HK-2 (cell line): ENCODE data around the gene TEAD1.

Source experiments
- DNase-seq: peaks from one replicate; pipeline ENCODE4 v3.0.0-alpha.2; 2018; ENCODE audit not compliant: unreplicated experiment

The TEAD1 gene

DNA sequence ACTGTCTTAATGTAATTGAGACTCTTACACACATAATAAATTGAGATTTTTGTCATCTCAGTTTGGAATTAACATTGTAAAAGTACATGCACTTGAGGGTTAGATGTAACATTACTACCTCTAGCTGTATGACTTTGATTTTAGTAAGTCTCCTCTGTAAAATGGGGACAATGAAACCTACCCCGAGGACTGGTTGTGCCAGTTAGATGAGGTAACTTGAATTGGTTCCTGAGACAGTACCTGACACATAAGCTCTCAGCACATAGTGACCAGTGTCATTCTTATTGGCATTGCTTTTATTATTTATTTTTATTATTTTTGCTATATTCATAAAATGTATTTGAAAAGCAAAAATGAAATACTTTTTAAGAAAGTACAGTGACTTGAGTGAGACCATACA, 114.8 kb downstream of the TEAD1 start:
- no peak for DNase-seq

DNA sequence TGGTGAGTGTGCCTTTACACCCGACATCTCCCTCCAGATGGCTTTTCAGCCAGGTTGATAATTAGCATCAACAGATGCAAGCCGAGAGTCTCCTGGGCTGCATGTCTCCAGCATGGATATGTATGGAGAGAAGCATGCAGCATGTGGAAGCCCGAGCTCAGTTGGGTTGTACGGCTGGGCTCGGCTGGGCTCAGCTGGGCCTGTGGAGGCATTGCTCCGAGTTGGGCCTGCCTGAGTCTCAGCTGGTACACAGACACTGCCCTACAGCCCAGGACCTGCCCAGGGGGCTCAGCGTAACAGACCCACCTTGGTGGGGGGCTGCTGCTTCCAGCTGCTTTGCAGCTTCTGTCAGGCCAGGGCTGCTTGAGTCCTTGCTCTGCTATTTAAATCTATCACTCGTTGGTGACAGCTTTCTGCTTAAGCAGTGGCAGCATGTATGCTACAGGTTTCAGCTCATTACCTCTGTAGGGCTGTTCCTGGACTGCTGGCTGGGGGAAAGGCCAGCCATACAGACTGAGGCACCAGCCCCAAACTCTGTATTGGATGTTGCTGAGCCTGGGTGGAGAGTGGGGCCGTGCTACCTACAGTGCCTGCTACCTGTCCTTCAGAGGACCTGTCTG, 115.5 kb downstream of the TEAD1 start:
- DNase-seq: no peak

DNA sequence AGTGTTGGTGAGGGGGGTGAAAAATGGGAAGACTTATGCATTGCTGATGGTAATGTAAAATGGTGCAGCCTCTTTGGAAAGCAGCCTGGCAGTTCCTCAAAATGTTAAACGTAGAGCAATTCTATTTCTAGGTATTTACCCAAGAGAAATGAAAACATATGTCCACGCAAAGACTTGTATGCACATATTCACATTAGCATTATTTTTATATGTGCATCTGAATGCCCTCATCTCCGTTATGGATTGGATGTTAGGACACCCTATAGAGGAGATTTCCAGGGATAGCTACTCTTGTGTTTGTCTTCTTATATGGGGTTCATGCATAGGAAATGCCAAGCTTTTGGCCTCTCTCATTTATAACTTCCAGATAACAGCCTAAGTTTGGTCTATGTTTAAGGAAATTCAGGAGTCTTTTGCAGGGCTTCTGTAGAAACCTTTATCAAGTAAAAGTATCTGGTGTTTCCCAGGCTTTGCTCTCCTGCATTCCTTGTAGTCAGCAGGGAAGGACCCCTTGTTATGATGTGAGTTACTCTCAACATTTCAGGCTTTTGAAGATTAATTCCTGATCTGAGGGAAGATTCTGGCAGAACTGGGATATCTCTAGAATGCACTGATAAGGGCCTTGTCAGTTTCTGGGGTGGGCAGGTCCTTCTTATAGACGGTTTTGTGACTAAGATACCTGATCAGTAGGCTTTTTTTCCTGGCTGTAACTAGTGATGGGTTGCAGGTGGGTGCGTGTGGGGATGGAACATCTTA, 116.8 kb downstream of the TEAD1 start:
- no peak for DNase-seq

DNA sequence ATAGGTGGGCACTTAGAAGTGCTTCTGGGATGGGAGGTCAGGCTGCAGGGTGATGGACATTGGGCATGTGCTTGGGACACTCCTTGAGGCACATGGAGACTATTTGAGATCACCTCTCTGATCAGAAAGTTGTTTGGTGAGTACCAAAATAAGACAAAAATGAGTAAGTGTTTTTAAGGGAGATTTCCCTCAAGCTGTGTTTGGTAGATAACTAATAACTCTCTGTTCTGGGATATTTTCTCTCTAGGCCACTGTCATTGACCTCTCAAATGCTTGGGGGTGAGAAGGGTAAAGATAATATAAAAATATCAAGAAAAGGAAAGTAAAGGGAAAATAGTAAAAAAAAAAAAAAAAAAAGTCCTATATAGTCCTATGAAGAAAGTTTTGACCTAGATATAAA, 117.8 kb downstream of the TEAD1 start:
- no peak for DNase-seq

DNA sequence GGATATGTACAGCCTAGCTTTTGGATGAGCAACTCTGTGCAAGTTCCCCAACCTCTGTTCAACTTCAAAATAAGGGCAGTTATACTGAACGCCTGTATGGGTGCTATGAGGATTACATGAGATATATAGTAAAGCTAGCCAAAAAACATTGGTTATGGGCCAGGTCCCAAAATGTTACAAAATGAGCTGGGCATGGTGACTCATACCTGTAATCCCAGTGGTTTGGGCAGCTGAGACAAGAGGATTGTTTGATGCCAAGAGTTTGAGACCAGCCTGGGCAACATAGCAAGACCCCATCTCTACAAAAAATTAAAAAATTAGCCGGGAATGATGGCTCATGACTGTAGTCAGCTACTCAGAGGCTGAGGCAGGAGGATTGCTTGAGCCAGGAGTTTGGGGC, 118.4 kb downstream of the TEAD1 start:
- no peak for DNase-seq

DNA sequence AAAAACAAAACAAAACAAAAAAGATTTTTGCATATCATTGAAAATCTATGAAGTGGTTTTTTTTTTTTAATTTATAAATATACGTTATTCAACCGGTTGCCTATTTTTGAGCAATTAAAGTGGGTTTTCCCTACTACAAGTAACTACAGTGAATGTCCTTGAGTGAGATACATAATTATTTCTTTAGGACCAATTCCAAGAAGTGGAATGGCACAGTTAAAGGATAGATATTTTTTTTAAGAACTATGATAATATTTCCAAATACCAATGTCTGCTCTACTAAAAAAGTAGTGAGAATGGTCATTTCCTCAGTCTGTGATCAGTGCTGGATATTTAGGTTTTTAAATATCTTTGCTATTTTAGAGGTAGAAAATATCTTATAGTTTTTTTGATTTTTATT, 118.8 kb downstream of the TEAD1 start:
- no peak for DNase-seq

DNA sequence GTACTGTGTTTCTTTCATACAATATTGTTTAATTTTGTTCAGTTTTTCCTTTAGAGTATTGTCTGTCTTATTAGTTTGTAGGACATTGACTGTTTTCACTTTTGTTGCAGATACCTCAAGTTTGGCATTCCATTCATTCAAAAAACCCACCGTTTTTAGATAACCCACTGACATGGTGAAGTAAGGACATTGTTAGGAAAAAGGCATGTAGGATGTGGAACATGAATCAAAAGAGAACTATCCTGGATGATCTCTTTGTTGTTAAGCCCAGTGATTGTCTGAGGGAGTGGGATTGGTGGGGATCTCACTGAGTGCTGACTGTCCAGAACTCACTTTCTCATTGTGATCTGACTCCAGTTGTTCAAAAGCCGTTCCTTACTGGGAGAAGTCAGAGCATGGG, 119.3 kb downstream of the TEAD1 start:
- DNase-seq: no peak

DNA sequence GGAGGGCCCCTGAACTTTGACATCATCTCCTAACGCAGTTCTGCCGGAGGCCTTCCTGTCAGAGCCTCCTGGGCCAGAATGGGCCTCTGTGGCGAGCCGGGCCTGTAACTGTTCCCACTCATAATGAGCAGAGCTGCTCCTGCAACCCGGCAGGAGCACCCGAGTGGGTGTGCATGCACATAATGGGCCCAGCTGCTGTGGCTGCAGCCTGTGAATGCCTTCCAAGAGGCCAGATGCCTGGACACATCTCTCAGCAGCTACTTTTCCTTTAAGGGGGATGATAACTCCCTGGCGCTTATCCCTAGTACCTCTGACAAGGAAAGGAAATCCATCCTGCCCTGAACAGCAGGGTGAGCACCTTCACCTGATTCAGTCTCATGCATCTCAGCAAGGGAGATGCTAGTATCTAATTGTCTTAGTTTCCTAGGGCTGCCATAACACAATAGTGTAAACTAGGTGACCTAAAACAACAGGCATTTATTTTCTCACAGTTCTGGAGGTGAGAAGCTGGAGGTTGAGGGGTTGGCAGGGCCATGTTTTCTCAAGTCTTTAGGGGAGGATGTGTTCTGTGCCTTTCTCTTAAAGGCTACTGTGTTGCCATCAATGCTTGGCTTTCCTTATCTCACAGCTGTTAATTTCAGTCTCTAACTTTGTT, 120.5 kb downstream of the TEAD1 start:
- DNase-seq: no peak

DNA sequence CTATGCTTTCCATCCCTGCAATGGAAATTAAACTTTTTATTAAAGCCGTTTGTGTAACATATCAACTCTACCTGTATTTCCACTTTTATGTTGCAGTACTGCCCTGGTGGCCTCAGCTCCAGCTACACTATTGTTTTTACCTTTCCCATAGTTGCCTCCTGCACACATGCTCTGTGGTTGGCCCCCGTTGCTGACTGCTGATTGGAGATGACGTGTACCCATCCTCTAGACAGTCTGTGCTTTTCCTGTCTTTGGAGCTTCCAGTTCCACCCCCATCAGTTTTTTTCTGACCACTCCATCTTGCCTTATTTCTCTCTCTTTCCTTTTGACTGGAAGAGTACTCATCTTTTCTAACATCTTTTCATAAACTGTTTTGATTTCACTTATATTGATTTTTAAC, 123.8 kb downstream of the TEAD1 start:
- DNase-seq: no peak

DNA sequence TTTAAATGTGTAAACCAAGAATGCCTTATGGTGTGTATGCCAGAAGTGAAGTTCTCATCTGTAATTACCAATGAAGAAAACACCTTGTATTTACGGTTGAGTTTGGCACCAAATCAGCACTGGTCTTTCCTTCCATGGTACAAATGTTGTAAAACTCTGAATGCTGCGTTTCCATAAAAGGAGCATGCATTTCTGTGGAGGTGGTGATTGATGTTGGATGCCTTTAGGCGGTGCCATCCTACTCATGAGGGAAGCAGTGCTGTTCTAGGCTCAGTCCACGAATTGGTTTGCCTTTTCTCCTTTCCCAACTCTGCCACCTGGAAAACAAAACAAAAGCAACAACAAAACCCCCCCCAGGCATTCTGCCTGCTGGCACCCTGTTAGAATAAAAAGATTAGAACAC, 124.4 kb downstream of the TEAD1 start:
- DNase-seq: no peak

DNA sequence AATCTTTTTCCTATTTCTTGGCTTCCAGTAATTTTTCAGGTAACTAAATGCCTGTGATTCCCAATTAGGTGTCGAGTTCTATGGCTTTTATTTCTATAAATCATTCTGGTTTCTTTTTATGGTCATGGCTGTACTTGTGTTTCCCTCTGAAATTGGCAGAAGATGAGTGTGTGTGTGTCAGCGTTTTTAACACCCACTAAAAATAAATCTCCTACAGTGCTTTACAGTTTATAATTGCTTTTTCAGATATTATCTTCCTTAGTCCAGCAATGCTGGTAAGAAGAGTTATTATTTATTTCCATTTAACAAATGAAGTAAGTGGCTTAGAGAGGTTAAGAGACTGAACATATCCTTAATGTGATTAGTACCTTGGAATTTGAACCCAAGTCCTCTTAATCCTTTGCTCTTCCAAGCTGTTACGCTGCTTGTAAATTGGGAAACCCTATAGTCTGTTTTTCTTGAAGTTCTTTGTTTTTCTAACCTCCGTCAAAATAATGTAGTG, 125.2 kb downstream of the TEAD1 start:
- DNase-seq: no peak

DNA sequence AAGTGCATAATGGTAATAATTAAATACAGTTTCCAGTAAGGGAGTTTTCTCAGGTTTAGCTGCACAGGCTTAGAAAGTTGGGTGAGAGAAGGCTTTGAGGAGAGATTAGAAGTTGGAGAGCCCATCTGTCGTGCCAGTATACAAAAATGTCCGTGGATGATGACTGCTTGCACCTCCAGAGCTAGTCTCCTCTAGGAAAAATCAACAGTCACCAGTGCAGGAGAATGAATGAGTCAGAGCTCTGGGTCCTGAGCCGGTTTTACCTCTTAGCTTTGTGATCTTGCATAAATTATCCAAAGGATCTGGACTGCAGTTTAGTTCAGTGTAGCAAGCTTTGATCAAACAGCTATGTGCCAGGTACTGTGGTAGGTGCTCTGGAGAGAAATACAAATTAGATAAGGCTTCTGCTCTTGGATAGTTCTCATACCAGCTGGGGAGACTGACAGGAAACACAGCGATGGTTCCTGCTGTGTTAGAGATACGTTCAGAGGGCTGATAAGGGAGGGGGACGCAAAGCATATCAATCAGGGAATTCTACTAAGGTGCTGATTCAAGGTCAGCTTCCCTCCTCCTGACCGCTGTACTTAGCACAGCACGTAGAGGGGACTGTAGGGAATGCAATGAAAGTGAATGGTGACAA, 125.9 kb downstream of the TEAD1 start:
- no peak for DNase-seq

DNA sequence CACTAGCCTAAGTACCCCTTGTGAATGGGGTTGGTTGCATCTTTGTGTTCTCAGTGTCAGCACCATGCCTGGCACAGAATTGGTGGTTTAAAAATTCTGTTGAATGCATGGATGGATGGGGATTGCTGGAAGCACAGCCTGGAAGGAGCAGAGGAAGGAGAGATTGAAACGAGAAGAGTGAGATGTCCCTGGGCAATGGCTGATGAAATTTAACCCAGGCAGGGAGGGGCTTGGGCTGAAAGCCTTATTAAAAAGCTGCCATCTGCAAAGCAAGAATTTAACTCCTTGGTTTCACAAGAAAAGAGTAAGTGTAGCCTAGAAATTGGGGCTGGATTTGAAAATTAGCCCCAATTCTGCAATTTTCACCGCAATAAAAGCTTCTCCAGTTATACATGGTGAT, 126.7 kb downstream of the TEAD1 start:
- DNase-seq: no peak

DNA sequence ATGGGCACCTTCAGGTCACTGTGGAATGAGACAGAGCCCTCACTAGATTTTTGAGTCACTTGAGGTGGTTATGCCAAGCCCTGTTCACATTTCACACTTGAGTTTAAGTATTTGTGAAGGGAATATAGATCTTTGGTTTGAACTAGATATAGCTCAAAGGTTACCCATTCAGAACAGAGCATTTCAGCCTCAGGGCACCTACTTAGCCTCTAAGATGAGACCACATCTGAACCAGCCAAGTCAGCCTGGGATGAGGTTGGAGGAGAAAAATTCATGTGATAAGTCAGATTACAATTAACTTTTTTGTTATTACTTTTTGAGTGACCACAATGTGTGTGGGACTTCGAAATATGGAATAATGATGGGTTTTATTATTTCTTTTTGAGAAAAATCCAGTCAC, 127.8 kb downstream of the TEAD1 start:
- no peak for DNase-seq

DNA sequence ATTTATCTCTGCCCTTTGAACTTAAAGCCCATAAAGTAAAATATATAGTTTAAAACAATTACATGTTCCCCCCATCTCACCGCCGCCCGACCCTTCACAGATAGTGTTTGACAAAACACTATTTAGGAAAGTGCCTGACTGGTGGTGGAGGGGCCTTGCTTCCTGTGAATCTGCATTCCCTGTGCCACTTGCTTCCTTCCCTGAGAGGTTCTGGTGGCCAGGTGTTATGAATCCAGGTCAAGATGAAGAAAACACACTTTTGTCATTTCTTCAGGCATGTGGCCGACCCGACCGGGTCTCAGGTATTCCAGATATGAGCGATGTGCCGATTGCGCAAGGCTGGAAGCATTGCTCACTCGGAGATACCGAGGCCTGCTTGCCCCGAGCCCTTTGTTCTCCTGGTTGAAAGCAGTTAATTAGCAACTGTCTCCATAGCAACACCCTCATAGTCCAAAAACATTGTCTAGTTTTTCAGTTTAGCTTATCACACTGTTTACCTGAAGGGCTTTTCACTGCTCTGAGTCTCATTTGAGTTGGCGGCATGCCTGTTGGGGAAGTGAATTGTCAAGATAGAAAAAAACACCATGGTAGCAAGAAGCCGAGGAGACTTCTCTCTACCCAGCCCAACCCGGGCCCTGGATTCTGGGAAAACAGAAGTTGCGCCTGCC, 128.3 kb downstream of the TEAD1 start:
- peak; percentile 74 for DNase-seq

DNA sequence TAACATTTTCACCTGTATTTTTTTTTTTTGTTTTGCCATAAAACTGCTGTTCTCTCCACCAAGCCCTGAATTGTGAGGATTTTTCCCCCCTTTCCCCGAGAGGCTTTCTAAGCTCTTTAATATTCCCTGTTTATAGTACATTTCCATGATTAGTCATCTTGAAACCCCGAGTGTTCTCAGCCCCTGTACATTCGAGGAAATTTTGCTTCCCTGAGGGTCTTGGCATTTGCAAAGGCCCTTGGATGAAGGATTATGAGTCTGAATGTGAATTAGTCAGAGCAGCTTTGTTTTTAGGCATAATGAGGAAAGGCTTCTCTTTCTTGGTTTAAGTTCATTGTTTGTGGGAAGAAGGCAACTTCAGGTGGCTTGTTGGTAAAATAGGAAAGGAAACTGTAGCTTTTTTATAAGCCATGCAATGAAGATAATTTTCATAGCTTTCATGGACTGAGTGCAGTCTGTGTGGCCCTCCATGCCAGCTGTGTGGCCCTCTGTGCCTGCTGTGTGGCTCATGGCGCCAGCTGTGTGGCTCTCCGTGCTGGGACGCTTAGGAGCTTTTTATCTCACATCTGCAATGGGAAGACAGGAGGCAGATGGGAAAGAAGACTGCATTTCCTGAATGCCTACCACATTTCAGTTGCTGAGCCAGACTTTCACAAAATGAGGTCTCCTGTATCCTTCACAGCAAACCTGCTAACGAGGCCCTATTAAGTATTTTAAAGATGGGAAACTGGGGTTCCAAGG, 129.0 kb downstream of the TEAD1 start:
- DNase-seq: no peak

DNA sequence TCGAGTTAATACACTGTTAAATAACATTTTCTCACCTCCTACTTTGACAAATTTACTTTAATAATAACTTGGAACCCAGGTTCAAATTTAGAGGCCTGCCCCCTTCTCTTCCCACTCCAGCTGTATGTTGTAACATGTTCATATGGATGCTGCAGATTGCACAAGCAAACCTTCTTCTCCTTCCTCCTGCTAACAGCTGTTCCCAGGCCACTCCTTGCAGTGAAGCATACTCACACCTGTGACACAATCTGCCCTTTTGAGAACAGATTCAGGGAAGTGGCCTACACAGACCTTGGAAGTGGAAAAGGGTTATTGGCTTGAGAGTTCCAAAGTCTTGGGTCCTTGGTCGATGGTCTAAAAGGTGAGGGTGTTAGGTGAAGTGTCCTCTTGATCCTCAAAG, 131.9 kb downstream of the TEAD1 start:
- no peak for DNase-seq

DNA sequence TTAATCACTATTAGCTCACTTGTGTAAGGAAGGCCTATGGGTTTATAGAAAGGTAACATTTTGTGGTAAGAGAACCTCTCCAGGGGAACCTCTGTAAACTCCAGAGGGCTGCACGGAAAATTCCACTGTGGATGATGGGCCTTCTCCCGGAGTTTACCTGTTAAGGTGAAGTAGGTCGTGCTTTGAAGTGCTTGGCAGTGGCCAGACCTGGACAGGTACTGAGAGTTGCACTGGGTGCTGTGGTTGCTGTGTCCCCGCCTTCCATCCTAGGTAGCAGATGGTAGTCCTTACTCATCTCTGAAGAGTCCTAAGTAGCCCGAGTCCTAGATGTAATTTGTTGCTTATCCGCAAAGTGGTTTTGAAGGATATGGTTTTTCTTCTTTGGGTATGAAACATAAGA, 133.4 kb downstream of the TEAD1 start:
- no peak for DNase-seq

DNA sequence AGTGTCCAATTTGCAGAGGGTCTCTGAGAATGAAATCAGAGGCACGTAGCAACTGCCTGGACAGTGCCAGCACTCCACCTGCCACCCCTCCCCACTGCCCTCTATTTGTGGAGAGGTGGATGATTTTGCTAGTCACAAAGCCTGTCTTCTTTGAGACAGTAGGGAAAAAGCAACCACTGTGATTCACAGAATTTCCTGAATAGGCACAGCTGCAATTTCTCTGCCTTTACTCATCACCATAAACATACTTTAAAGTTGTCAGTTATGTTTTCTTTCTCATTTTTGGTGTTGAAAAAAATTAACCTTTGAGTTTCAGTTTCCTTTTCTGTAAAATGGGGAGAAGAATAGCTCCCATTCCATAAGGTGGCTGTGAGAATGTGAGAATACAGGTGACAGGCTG, 134.3 kb downstream of the TEAD1 start:
- no peak for DNase-seq

DNA sequence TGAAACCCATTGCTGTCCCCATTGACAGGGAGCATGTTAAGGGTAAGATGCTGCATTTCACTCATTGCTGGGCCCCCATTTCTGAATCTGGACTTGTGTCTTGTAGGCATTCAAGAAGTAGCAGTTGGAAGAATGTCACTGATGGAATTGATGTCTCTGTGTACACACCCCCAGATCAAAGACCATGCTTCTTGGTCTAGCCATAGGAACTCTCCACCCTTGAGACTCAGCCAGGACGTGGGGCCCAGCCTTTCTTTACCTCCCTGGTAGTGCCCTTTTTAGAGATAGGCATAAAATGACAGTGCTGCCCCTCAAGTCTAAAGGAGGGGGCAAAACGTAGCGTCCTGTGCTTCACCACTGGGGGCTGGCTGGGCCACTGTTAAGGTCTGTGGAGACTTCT, 135.1 kb downstream of the TEAD1 start:
- DNase-seq: no peak

DNA sequence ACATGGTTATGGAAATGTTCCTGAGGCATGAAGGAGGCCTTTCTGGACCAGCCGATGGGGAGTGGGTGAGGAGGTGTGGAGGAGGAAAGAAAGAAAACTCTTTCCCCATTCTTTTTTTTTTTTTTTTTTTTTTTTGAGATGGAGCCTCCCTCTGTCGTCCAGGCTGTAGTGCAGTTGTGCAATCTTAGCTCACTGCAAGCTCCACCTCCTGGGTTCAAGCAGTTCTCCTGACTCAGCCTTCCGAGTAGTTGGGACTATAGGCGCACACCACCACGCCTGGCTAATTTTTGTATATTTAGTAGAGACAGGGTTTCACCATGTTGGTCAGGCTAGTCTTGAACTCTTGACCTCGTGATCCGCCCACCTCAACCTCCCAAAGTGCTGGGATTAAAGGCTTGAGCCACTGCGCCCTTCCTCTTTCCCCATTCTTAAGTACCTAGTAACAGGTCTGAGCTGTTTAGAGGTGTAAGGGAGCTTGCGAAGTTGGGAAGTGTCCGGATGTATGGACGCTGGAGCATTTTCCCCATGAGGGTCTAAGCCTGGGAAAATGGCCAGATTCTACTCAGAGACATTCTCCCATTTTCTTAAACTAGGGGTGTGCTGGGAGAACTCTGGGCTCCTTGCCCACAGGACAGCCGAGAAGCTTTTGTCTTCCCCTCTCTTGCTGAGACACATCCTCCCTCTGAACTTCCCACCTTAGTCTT, 135.8 kb downstream of the TEAD1 start:
- DNase-seq: peak; percentile 60
